ENCODE results near the gene PSG3.
"Not testable (repeated sequence)": the region's sequence is repeated elsewhere in the genome, so short reads cannot be mapped to it uniquely, and the experiment has no call there.

PSG3 gene

DNA sequence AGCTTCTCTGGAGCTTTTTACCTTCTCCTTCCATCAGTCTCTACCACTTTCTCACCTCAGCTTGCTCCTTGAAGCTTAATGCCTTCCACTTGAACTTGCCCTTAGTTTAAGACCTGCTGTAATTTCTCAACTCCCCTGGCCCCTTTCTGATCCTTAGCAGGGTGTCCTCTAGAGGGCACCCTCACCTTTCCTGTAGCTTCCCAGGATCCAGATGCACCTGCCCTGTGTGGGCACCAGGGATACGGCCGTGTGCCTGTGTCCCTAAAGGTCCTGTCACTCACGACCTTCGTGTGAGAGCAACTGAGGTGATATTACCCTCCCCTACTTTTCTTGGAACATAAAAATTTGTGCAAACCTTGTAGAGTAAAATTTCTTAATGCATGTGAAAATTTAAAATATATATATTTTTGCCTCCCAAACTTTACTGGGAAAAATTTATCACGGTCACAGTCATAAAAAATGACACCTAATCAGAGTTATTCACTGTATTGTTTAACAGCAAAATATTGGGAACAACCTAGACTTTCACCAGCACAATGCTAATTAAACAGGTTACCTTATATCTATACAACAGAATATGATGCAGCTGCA is 46.4 kb downstream of the PSG3 start:
- DNase-seq (ENCODE audit: low read depth) = peak; percentile 3
- no peak overlapping the region for H3K4me3 ChIP-seq (ENCODE audit: low read depth, low read length)
- TF ChIP-seq, protein P1, sequence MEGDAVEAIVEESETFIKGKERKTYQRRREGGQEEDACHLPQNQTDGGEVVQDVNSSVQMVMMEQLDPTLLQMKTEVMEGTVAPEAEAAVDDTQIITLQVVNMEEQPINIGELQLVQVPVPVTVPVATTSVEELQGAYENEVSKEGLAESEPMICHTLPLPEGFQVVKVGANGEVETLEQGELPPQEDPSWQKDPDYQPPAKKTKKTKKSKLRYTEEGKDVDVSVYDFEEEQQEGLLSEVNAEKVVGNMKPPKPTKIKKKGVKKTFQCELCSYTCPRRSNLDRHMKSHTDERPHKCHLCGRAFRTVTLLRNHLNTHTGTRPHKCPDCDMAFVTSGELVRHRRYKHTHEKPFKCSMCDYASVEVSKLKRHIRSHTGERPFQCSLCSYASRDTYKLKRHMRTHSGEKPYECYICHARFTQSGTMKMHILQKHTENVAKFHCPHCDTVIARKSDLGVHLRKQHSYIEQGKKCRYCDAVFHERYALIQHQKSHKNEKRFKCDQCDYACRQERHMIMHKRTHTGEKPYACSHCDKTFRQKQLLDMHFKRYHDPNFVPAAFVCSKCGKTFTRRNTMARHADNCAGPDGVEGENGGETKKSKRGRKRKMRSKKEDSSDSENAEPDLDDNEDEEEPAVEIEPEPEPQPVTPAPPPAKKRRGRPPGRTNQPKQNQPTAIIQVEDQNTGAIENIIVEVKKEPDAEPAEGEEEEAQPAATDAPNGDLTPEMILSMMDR (IDR thresholded peaks at IDR 0.05; ENCODE audit: control insufficient read depth, extremely low read depth, insufficient read depth) = peak; percentile 72

DNA sequence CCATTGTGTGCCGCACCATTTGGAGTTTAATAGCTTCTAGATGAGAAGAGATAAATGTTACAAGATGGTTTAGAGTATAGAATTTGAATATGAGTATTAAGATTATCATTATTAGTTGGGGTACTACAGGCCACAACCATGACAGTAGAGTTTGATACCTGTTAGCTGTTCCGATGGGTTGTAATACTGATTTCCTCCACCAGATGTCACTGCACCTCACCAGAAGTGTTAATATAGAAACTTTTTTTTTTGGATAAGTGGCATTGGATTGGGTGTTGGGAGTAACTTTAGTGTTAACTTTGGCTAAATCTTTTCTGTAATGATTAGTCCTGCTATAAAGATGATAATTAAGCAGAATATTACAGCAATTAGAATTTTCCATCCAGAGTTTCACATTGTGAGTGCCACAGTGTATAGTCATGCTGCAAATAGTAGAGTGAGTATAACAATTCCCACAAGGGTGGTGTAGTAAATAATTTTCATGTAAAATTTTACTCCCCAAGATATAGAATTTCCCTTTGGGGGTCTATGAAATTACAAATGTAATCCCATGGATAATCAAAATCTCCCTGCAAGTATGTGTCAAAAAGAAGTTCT is 56.3 kb downstream of the PSG3 start:
- DNase-seq (ENCODE audit: low read depth) = no peak
- TF ChIP-seq, protein P1 (IDR thresholded peaks at IDR 0.05; ENCODE audit: control insufficient read depth, extremely low read depth, insufficient read depth) = 0 out of 2 replicates have a peak, but pooled peaks have one; percentile 18
- no peak overlapping the region for H3K4me3 ChIP-seq (ENCODE audit: low read depth, low read length)

DNA sequence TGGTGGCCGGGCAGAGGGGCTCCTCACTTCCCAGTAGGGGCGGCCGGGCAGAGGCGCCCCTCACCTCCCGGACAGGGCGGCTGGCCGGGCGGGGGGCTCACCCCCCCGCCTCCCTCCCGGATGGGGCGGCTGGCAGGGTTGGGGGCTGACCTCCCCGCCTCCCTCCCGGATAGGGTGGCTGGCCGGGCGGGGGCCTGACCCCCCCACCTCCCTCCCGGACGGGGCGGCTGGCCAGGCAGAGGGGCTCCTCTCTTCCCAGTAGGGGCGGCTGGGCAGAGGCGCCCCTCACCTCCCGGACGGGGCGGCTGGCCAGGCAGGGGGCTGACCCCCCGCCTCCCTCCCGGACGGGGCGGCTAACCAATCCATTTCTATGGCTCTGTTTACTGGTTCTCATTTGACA is 64.0 kb downstream of the PSG3 start:
- not testable (repeated sequence) for DNase-seq (ENCODE audit: low read depth); H3K4me3 ChIP-seq (ENCODE audit: low read depth, low read length)

DNA sequence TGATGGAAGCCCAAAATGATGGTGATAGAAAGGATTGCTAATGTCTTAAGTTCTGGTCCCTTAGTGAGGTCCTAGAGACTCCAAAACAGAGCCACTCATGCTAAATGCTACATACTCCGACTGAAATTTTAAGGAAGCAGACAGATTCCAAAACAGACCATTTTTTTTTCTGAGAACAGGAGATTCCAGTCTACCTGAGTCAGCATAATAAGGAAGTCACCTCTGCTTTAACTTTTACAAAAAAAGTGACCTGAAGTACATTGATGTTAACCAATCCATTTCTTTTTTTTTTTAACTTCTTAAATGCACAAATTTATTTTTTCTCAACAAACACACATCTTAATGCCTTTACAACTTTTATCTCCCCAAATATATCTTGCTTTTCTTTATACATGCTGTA is 65.7 kb downstream of the PSG3 start:
- not testable (repeated sequence) for DNase-seq (ENCODE audit: low read depth); H3K4me3 ChIP-seq (ENCODE audit: low read depth, low read length)
